Right cardiac atrium (tissue), 5 donors: Measurements from ENCODE around the gene RER1. TPM values are rescaled to one million over a fixed set of nuclear protein-coding genes. Genes with fewer than 3 reads are reported as not detected.

ENCODE experiments used
- ATAC-seq, 2 donors: fragments of 200-7000 bp; cut with Tn5 transposase; one replicate each; pipeline versions ENCODE4 v1.8.0 to v1.9.1; 2020; ENCODE audit warnings: moderate library complexity in 2 of 2, mild to moderate bottlenecking in 1 of 2
- DNase-seq, 3 donors: peaks; one replicate each; pipeline ENCODE4 v3.0.0-alpha.2; 2020
- H3K27ac ChIP-seq: one replicate; pipeline ENCODE4 v1.5.1; 2013; ENCODE audit warnings: mild to moderate bottlenecking, low read length, control low read depth, moderate library complexity
- H3K27me3 ChIP-seq: one replicate; pipeline ENCODE4 v1.6.1; 2013; ENCODE audit not compliant: control insufficient read depth, insufficient read depth
- H3K4me1 ChIP-seq: one replicate; pipeline ENCODE4 v1.6.1; 2013; ENCODE audit warnings: low read length; ENCODE audit not compliant: control insufficient read depth, insufficient read depth
- H3K4me3 ChIP-seq: one replicate; pipeline ENCODE4 v1.5.1; 2013; ENCODE audit warnings: low read length, control low read depth
- H3K9me3 ChIP-seq: one replicate; pipeline ENCODE4 v1.6.1; 2013; ENCODE audit warnings: low read length; ENCODE audit not compliant: control insufficient read depth
- WGBS: extraction: QIAGEN DNeasy Blood & Tissue Kit; methylation state at CpG from one replicate; pipeline ENCODE4 v1.1.7; 2013; 5-methylcytosine and 5-hydroxymethylcytosine counted together
- intact Hi-C, 4 donors: fragments of 100-400 bp; cut with DNase I; formaldehyde crosslinking; loops; one replicate each; pipeline versions ENCODE4 v1.11.0 to v1.14.0; 2022 to 2023
- polyA plus RNA-seq: library from polyadenylated mRNA; stranded (reverse); fragments of 200-250 nt; gene quantifications from one replicate; pipeline ENCODE4 v1.2.3, GENCODE V29; 2013
- total RNA-seq, 4 donors: library from RNA; stranded (reverse); fragmentation: NEBNext Ultra II Directional; extraction: Animal tissue kit (Norgen Biotek cat#: 25700); gene quantifications; one replicate each; pipeline ENCODE4 v1.2.1, GENCODE V29; 2021
- donor health status: healthy with polysubstance abuse.
- donor health status: DM: no; HTN: yes; CAD: no.
- donor health status: DM: no; HTN: no; CAD: no.
- donor health status: DM: no; HTN: yes; CAD: no; lungs with severe emphysema.
- donor health status: DM: yes; HTN: yes; CAD: no.

The RER1 gene
- total and polyA plus RNA-seq, 5 donors: 50.3 to 93.9 (median 86.2) TPM

DNA sequence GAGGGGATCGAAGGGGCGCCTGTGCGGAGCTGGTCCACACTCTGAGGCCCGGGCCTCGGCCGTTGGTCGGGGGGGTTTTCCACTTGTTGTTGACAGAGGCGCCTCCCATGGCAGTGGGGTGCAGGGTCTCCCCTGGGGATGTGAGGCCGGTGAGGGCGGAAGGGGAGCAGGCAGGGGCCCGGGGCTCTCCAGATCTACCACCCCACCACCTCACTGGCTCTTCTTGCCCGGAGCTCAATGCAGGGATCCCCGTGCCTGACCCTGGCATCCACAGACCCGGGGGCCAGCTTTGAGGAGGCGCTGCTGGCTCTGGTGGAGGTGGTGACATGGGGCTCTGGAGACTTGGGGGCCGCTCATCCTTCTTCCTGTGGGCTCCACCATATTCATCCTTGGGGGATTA lies 27.8 kb downstream of the RER1 start:
- no peak for ATAC-seq
- peak in 1 of 3 donors; percentile 34 for DNase-seq
- WGBS: 77% methylated on average over 16 of the region's 16 CpGs
- Histone ChIP-seq H3K9me3 (peaks cover 3% of the 10 kb centered on the region), H3K27me3 (no peaks in the 10 kb centered on the region), H3K4me3 (no peak overlapping the region), H3K27ac (no peak overlapping the region), H3K4me1 (no peaks in the 10 kb centered on the region)
- intact Hi-C loops: loop anchor here (5.0 to 10.0 kb wide), 4 partner anchors 128 to 1005 kb away; no protein-coding TSS in a partner anchor

DNA sequence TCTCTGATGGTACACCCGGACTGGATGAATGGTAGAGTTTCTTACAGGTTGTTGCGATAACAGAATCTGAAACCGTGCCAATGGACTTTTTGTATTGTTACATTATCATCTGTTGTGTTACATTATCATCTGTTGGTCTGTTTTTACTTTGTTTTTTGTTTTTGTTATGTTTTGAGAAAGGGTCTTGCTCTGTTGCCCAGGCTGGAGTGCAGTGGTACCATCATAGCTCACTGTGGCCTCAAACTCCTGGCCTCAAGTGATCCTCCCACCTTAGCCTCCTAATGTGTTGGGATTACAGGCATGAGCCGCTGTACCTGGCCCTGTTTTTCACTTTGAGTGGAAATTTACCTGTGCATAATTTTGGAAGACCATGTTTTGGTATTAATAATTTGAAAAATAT lies 30.9 kb downstream of the RER1 start:
- H3K9me3 ChIP-seq: peaks cover 3% of the 10 kb centered on the region
- WGBS: 86% methylated on average over 4 of the region's 4 CpGs
- H3K4me1 ChIP-seq: no peaks in the 10 kb centered on the region
- no peak for ATAC-seq
- intact Hi-C loops: no loop called here
- no peak for DNase-seq
- H3K27ac ChIP-seq: no peak overlapping the region
- no peak overlapping the region for H3K4me3 ChIP-seq
- H3K27me3 ChIP-seq: no peaks in the 10 kb centered on the region

DNA sequence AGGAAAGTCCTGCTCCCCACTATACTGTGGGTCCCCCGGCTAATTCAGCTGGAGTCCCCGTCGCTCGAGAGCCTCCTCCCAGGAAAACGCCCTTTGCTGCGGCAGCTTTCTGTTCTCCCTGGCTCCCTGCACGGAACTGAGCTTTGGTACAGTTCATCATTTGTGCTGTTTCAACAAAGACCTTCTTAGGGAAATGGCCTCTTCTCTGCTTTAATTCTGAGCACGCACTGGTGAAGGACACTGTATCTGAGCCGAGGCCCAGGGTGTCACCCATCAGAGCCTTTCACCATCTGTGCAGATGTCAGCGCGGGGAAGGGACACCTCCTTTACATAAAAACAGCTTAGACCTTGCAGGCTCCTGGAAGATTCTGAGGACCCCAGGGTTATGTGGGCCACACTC lies 34.3 kb downstream of the RER1 start:
- no peaks in the 10 kb centered on the region for H3K4me1 ChIP-seq
- 71% methylated on average over 11 of the region's 11 CpGs for WGBS
- no peak overlapping the region for H3K27ac ChIP-seq
- DNase-seq (no peak), ATAC-seq (no peak)
- H3K27me3 ChIP-seq: no peaks in the 10 kb centered on the region
- peaks cover 3% of the 10 kb centered on the region for H3K9me3 ChIP-seq
- no peak overlapping the region for H3K4me3 ChIP-seq
- intact Hi-C loops: no loop called here

DNA sequence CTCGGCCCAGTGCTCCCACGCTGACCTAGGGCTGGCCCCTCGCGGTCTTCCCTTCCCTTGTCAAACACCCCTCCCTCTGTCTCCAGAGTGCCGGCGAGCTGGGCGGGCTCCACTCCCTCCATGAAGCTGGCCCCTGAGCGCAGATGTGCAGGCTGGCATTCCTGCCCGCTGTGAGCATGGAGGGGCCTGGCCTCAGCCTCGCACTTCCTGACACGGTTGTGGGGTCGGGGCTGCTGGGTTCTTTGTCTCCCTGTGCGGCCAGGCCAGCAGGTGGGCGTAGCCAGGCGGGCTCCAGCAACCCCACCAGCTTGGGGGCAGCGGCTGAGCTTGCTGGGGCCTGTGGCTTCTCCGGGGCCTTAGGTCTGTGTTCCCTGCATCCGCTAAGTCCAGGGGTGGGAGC lies 34.9 kb downstream of the RER1 start:
- H3K4me3 ChIP-seq: no peak overlapping the region
- WGBS: 68% methylated on average over 18 of the region's 18 CpGs
- H3K27ac ChIP-seq: no peak overlapping the region
- peaks cover 3% of the 10 kb centered on the region for H3K9me3 ChIP-seq
- H3K4me1 ChIP-seq: no peaks in the 10 kb centered on the region
- DNase-seq (no peak), ATAC-seq (no peak)
- no peaks in the 10 kb centered on the region for H3K27me3 ChIP-seq
- intact Hi-C loops: no loop called here

DNA sequence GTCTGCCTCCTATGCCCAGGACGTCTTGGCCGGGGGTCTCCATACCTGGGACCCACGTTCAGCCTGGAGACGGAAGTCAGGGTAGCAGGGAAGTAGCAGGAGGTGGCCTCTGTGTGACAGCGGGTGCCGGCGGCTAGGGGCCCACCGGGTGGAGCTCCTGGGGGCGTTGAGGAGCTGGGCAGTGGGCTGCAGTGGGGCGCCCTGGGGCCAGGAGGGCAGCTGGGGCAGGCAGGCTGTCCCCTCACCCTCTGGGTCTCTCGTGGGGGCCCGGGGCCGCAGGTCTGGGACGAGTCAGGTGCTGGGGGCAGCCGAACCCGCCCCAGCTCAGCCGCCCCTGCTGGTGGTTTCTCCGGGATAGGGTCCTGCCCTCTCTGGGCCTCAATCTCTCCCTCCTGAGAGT lies 35.4 kb downstream of the RER1 start:
- no peak for ATAC-seq

DNA sequence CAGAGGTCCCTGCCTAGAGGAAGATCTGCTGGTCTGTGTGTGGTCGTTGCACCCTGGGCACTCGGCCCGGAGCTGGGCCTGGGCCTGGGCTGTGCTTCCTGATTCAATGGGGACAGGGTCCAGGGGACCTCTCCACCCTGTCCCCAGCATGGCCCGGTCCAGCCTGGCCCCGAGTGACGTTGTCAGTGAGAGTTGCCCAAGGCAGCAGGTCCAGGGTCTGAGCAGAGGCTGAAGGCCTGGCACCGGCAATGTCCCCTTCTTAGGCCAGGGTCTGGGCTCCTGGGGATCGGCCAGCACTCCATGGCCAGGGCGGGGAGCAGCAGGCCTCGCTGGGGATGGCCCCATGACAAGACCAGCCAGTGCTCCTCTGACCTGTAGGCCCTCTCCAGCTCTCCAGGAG lies 36.3 kb downstream of the RER1 start:
- no peak for ATAC-seq
- DNase-seq: no peak
- Histone ChIP-seq H3K4me3 (no peak overlapping the region), H3K27me3 (no peaks in the 10 kb centered on the region), H3K9me3 (peaks cover 3% of the 10 kb centered on the region), H3K4me1 (no peaks in the 10 kb centered on the region), H3K27ac (no peak overlapping the region)
- WGBS: 76% methylated on average over 10 of the region's 10 CpGs
- intact Hi-C loops: no loop called here

More for the DNA sequence above, 35.4 kb downstream of the RER1 start:
- 82% methylated on average over 18 of the region's 18 CpGs for WGBS
- DNase-seq: no peak
- Histone ChIP-seq H3K9me3 (peaks cover 3% of the 10 kb centered on the region), H3K4me1 (no peaks in the 10 kb centered on the region), H3K27me3 (no peaks in the 10 kb centered on the region), H3K27ac (no peak overlapping the region), H3K4me3 (no peak overlapping the region)
- intact Hi-C loops: no loop called here

DNA sequence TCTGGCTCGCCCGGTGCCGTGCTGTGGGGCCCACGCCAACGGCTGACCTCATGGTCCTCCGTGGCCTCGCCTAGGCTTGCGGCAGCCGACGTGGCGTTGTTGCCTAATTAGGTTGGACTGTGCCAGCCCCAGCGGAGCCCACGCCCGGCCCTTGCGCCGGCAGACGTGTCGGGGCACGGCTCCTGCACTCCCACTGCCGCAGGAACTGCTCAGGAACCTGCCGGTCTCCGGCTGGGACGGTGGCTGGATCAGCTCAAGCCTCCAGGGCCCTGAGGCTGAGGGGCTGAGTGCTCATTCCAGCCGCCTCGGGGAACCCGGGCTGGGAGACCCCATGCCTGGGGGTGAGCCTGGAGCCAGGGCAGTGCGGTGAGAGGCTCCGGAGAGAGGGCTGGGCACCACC lies 36.8 kb downstream of the RER1 start:
- Histone ChIP-seq H3K4me1 (no peaks in the 10 kb centered on the region), H3K27me3 (no peaks in the 10 kb centered on the region), H3K9me3 (no peaks in the 10 kb centered on the region), H3K4me3 (no peak overlapping the region), H3K27ac (no peak overlapping the region)
- ATAC-seq (no peak), DNase-seq (no peak)
- WGBS: 92% methylated on average over 28 of the region's 28 CpGs
- intact Hi-C loops: no loop called here

DNA sequence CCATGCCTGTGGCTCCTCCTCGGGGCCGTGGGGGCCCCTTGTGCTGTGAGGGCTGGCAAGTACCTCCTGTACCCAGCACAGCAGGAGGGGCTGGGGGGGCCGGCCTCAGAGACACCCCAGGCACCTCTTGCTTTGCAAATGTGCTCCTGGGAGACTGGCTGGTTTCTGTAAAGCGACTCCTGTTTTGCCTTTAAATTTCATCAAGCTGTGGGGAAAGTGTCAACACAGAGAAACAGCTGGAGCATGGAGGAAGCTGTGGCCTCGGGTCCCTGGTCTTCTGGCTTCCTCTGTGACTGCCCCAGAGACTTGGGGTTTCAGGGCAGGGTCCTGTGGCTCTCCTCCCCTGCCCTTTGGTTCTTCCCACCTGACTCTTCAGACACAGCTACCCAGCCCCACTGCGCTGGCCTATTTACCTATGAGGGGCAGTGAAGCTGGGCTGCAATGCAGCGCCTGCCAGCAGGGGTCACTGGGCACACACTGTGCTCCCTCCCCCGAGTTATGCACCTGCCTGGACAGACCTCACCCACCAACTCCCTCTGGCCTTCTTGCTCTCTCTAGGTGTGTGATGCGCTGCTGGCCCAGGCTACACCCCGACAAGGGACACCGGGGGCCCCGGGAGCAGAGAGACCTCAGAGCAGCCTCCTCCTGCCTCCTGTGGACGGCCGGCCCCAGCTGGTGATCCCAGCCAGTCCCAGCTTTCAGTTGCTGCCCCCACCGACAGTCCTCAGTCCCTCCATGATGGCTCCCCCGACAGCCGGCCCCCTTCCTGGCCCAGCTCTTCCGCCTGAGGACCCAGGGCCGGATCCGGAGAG lies 38.3 kb downstream of the RER1 start:
- ATAC-seq (no peak), DNase-seq (no peak)
- Histone ChIP-seq H3K4me3 (no peak overlapping the region), H3K27me3 (no peaks in the 10 kb centered on the region), H3K9me3 (no peaks in the 10 kb centered on the region), H3K4me1 (no peaks in the 10 kb centered on the region), H3K27ac (no peak overlapping the region)
- WGBS: 78% methylated on average over 20 of the region's 20 CpGs
- intact Hi-C loops: no loop called here

DNA sequence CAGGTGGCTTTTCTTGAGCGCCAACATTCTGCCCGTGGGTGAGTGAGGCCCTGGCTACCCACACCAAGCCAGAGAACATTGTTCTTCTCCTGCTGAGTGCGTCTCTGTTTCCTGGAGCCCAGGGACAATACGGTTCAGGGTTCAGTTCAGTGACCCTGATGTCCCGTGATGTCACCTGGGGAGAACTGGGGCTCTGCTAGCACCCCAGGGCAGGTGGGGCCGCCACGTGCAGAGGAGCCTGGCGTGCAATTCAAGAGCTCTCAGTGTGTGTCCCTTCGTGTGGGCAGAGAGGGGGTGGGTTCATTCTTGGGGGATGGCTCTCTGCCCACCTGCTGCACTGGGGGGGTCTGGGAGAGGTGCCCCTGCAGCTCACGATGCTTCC lies 38.9 kb downstream of the RER1 start:
- H3K4me3 ChIP-seq: no peak overlapping the region
- H3K27ac ChIP-seq: no peak overlapping the region
- H3K27me3 ChIP-seq: no peaks in the 10 kb centered on the region
- 75% methylated on average over 10 of the region's 10 CpGs for WGBS
- H3K9me3 ChIP-seq: no peaks in the 10 kb centered on the region
- H3K4me1 ChIP-seq: no peaks in the 10 kb centered on the region
- intact Hi-C loops: no loop called here
- ATAC-seq: no peak
- no peak for DNase-seq

DNA sequence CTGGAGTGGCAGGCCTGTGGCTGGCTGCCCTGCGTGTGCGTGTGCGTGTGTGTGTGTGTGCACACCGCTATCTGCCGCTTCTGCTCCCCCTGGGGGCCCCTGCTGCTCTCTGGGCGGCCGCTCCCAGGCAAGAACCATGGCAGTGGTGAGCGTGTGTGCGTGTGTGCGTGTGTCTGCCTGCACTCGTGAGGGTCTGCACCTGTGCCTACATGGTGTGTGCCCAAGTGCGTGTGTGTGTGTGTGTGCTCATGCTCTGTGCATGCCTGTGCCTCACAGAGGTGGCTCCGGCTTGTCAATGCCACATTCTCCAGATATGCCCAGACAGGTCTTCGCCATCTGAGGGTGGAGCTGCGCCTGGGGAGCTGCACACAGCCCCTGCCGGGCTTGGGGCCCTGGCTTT lies 39.5 kb downstream of the RER1 start:
- Histone ChIP-seq H3K4me1 (no peaks in the 10 kb centered on the region), H3K27me3 (no peaks in the 10 kb centered on the region), H3K27ac (no peak overlapping the region), H3K4me3 (no peak overlapping the region), H3K9me3 (no peaks in the 10 kb centered on the region)
- ATAC-seq (no peak), DNase-seq (no peak)
- 42% methylated on average over 16 of the region's 16 CpGs for WGBS
- intact Hi-C loops: no loop called here

DNA sequence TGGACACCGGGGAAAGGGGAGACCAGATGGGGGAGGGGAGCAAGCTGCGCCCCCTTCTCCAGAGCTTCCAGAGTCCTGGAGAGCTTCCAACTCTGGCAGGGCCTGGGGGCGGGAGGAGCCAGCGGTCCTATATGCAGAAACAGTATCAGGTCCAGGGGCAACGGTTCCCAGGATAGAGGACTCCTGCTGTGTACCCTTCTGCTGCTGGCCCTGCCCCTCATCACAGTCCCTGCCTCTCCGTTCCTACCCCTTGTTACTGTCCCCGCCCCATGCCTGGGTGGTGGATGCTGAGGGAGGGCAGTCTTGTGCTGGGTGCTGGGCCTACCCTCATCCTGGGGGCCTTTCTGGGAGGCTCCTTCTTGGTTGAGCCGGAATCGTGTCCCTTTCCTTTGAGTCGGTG lies 39.9 kb downstream of the RER1 start:
- 42% methylated on average over 10 of the region's 10 CpGs for WGBS
- intact Hi-C loops: no loop called here
- Histone ChIP-seq H3K4me3 (no peak overlapping the region), H3K4me1 (no peaks in the 10 kb centered on the region), H3K27ac (no peak overlapping the region), H3K27me3 (no peaks in the 10 kb centered on the region), H3K9me3 (no peaks in the 10 kb centered on the region)
- DNase-seq (no peak), ATAC-seq (no peak)

DNA sequence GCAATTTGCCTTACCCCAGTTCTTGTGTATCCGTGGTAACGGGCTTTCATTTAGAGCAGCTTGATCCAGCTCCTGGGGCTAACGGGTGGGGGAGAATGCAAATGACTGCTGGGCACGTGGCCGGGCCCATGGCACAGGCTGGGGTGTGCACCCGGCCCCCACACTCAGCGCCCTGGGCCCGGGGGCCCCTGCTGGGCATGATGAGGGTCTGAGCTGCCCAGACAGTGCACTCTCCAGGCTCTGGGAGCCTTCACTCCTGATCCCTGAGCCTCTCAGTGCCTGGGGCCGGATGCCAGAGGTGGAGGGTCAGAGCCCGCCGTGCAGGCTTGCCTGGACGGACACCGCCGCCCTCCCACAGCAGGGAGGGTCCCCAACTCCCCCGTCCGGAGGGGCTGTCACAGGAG lies 40.8 kb downstream of the RER1 start:
- Histone ChIP-seq H3K27ac (no peak overlapping the region), H3K4me1 (no peaks in the 10 kb centered on the region), H3K9me3 (no peaks in the 10 kb centered on the region), H3K4me3 (no peak overlapping the region), H3K27me3 (no peaks in the 10 kb centered on the region)
- DNase-seq: no peak
- WGBS: 26% methylated on average over 16 of the region's 16 CpGs
- ATAC-seq: no peak
- intact Hi-C loops: no loop called here
